T47D (cell line): ENCODE data around the gene CNGA1.
"Not testable (repeated sequence)": the region's sequence is repeated elsewhere in the genome, so short reads cannot be mapped to it uniquely, and the experiment has no call there.

ENCODE experiments used
- DNase-seq, 2 experiments: peaks; one replicate each; pipeline versions ENCODE4 v3.0.0 to v3.0.0-alpha.2; 2011 to 2012; ENCODE audit warnings: low read depth in 1 of 2, low spot score in 1 of 2
- JUND ChIP-seq: IDR thresholded peaks from 2 replicates; pipeline ENCODE4 v1.6.1; 2012; ENCODE audit warnings: low read depth
- in situ Hi-C: cut with HindIII; loops from 2 replicates; pipeline ENCODE4 v1.10.0; 2016; ENCODE audit warnings: low sequenced_read_pairs, low pct_unique_long_range_greater_than_20kb

CNGA1 gene

GRCh38 chr4:47996021-47996420 is 20.5 kb downstream of the CNGA1 start:
- TF ChIP-seq JUND = no peak
- in situ Hi-C loops = no loop called here
- DNase-seq = no peak

- in situ Hi-C loops, DNase-seq: not testable (repeated sequence)
Observed at GRCh38 chr4:47992475-47992874, 24.0 kb downstream of the CNGA1 start.

GRCh38 chr4:47990145-47990544 is 26.3 kb downstream of the CNGA1 start:
- DNase-seq = peak in 1 of 2 experiments; percentile 11
- no peak for TF ChIP-seq JUND
- in situ Hi-C loops = no loop called here

- DNase-seq = no peak
- TF ChIP-seq JUND = no peak
- in situ Hi-C loops = no loop called here
Observed at GRCh38 chr4:47974566-47974965, 41.9 kb downstream of the CNGA1 start.

GRCh38 chr4:47972721-47973120 is 43.8 kb downstream of the CNGA1 start:
- in situ Hi-C loops = no loop called here
- DNase-seq = peak in 1 of 2 experiments; percentile 55
- TF ChIP-seq JUND = no peak

GRCh38 chr4:47972181-47972580 is 44.3 kb downstream of the CNGA1 start:
- no peak for TF ChIP-seq JUND
- in situ Hi-C loops = no loop called here
- DNase-seq = no peak

GRCh38 chr4:47968847-47969246 is 47.6 kb downstream of the CNGA1 start:
- no peak for DNase-seq
- in situ Hi-C loops = no loop called here
- no peak for TF ChIP-seq JUND

- no peak for DNase-seq
- in situ Hi-C loops = no loop called here
- no peak for TF ChIP-seq JUND
Observed at GRCh38 chr4:47954677-47955076, 61.8 kb downstream of the CNGA1 start.

- in situ Hi-C loops = no loop called here
- no peak for TF ChIP-seq JUND
- DNase-seq = no peak
Observed at GRCh38 chr4:47954245-47954644, 62.2 kb downstream of the CNGA1 start.

GRCh38 chr4:47945930-47946726 is 70.4 kb downstream of the CNGA1 start:
- in situ Hi-C loops = no loop called here
- no peak for TF ChIP-seq JUND
- DNase-seq = no peak

- TF ChIP-seq JUND = no peak
- in situ Hi-C loops = no loop called here
- DNase-seq = no peak
Observed at GRCh38 chr4:47942081-47942819, 74.2 kb downstream of the CNGA1 start.

- in situ Hi-C loops = no loop called here
- TF ChIP-seq JUND = no peak
- DNase-seq = no peak
Observed at GRCh38 chr4:47939456-47939855, 77.0 kb downstream of the CNGA1 start.

- DNase-seq = no peak
- TF ChIP-seq JUND = no peak
- in situ Hi-C loops = no loop called here
Observed at GRCh38 chr4:47936336-47936735, 80.1 kb downstream of the CNGA1 start.
